Naive thymus-derived CD8-positive, alpha-beta T cell (primary cell): ENCODE results near the gene NT5C2. TPM values are rescaled to one million over a fixed set of nuclear protein-coding genes. Genes with fewer than 3 reads are reported as not detected.
A peak's percentile ranks its signal among the peaks of the same experiment; 100 is the strongest.
"Not testable (repeated sequence)": the region's sequence is repeated elsewhere in the genome, so short reads cannot be mapped to it uniquely, and the experiment has no call there.

ENCODE experiments used
- ATAC-seq, 2 donors: fragments of 150-1000 bp; cut with Tn5 transposase in 1 of 2; sonication (Bioruptor Pico), chemical (Tn5 transposase) in 1 of 2; 1 replicate in 1 of 2; 2 replicates in 1 of 2; pipeline ENCODE4 v1.10.0; 2021; ENCODE audit warnings: mild to moderate bottlenecking in 2 of 2, moderate library complexity in 2 of 2
- POLR2A ChIA-PET: fragments of 350-600 bp; sonication (Branson Sonifier 250); formaldehyde crosslinking; loops from one replicate; lab custom pipeline; 2021; ENCODE audit warnings: antibody characterized with exemption; lab: Charles Lee
- DNase-seq, 10 donors: peaks; one replicate each; pipeline versions ENCODE4 v3.0.0 to v3.0.0-alpha.2; 2020 to 2022
- H3K27ac Mint-ChIP-seq, 10 donors: one replicate each; pipeline ENCODE4 v1.8.0; 2020 to 2022; ENCODE audit warnings: mild to moderate bottlenecking in 10 of 10, mixed read lengths in 10 of 10, moderate library complexity in 4 of 10, inconsistent platforms in 1 of 10
- H3K27me3 Mint-ChIP-seq, 5 donors: one replicate each; pipeline ENCODE4 v1.8.0; 2021 to 2022; ENCODE audit warnings: mixed read lengths in 5 of 5
- H3K36me3 Mint-ChIP-seq, 3 donors: one replicate each; pipeline ENCODE4 v1.8.0; 2020 to 2022; ENCODE audit warnings: mixed read lengths in 3 of 3, mild to moderate bottlenecking in 2 of 3, inconsistent platforms in 1 of 3
- H3K4me1 Mint-ChIP-seq, 4 donors: one replicate each; pipeline ENCODE4 v1.8.0; 2021 to 2022; ENCODE audit warnings: mixed read lengths in 4 of 4
- H3K4me3 Mint-ChIP-seq, 10 donors: one replicate each; pipeline ENCODE4 v1.8.0; 2020 to 2022; ENCODE audit warnings: mild to moderate bottlenecking in 10 of 10, mixed read lengths in 10 of 10, moderate library complexity in 6 of 10, inconsistent platforms in 1 of 10
- H3K9me3 Mint-ChIP-seq, 9 donors: one replicate each; pipeline ENCODE4 v1.8.0; 2020 to 2022; ENCODE audit warnings: mixed read lengths in 9 of 9, mild to moderate bottlenecking in 3 of 9, inconsistent platforms in 1 of 9, moderate library complexity in 1 of 9
- polyA plus RNA-seq, 3 donors: library from polyadenylated mRNA; unstranded; fragments of 300-500 nt; fragmentation: Illumina TruSeq; gene quantifications; one replicate each; pipeline ENCODE4 v1.2.3, GENCODE V29; 2021
- total RNA-seq, 8 experiments: library from RNA in 2 of 8; stranded (reverse) in 2 of 8; gene quantifications; one replicate each; pipeline ENCODE4 v1.2.3 and lab custom pipeline; 2021 to 2026

Gene NT5C2
- total RNA-seq (10 to 100 TPM; 80.8 to 94.7 TPM), polyA plus RNA-seq (10 to 100 TPM; 48.1 to 63.9 (median 58.3) TPM), total RNA-seq (lab: John Stamatoyannopoulos, UW) (46.8 to 89.5 (median 67.0) reads per million in 6 experiments)

DNA sequence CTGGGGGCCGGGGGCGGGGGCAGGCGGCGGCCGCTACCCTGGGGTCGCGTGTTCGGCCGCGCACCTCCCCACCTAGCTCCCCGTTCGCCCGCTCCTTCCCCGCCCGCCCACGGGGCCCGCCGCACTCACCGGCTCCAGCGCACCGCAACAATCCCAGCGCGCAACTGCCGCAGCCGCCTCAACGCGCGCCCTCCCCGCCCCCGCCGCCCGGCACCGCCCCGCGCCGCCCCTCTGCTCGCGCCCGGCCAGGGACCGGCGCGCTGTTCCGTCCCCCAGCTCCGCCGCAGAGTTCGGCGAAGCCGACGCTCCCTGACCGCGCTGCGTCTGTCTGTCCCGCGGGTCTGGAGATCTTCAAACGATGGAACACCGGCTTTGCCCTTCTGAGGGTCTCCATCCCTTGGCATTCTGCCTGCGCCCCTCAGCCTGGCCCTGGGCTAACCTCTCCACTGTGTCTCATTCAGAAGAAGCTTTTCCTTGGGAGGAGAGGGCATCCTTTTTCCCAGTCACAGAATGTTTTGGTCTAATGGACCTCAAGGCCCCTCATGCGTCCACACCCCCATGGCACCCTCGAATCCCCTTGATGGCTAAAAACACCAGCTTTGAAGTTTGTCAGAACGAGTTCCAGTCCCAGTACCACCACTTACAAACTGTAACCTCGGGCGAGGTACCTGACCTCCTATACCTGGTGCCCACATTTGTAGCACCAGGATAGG lies at the start of gene NT5C2:
NT5C2 (minus strand) TSS at position 166 of the 713 bp plus-strand sequence. CDS start 18,314 bp downstream, outside the sequence.
- peaks cover 0 to 9% (median 3%) of the 10 kb centered on the region in 3 donors for H3K36me3 Mint-ChIP-seq
- POLR2A ChIA-PET: interaction anchor here (0.5 to 1.5 kb wide), 11 partner anchors 9 to 760 kb away, joined by 3 to 8 read pairs (median 4); partner anchors contain the start of genes CNNM2, TAF5 and TRIM8
- ATAC-seq (peak; percentile 87 to 89), DNase-seq (peak; percentile 62 to 85 (median 73))
- H3K4me1 Mint-ChIP-seq: peaks cover 23 to 47% (median 42%) of the 10 kb centered on the region in 4 donors
- H3K9me3 Mint-ChIP-seq: no peaks in the 10 kb centered on the region
- no peaks in the 10 kb centered on the region for H3K27me3 Mint-ChIP-seq
- peak within 1 kb of the TSS; percentile 89 to 99 (median 97) for H3K27ac Mint-ChIP-seq
- peak within 1 kb of the TSS; percentile 88 to 99 (median 98) for H3K4me3 Mint-ChIP-seq

GRCh38 chr10:103241262-103242011 lies 48.4 kb upstream of the NT5C2 start:
- peaks cover 0 to 7% (median 0%) of the 10 kb centered on the region in 5 donors for H3K27me3 Mint-ChIP-seq
- ATAC-seq: no peak
- no peaks in the 10 kb centered on the region for H3K36me3 Mint-ChIP-seq

DNA sequence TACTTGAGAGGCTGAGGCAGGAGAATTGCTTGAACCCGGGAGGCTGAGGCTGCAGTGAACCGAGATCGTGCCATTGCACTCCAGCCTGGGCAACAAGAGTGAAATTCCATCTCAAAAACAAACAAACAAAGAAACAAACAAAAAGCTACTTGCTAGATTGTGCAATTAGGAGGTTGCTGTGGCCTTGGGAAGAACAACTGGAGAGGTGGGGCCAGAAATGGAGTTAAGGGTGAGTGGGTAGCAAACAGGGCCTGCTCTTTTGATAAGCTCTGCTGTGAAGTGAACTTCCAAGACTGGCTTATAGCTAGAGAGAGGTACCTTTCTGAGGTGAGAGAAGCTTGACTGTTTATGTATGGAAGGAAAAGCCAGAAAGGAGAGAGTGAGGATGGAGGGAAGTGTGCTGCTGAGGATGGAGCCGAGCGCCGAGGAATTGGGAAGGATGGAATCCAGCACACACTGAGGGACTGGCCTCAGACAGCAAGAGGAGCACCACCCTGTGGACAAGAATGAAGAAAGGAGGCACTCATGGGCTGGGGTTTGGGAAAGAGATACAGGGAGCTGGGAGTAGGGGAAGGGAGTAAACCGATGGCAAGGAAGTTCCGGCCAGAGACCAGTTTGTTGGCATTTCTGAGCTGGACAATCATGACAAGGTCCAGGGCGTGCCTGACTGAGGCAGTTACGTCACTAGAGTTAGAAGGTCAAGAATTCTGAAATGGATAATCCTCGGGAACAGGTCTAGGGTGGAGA lies 45.6 kb upstream of the NT5C2 start:
- no peak for ATAC-seq
- no peaks in the 10 kb centered on the region for H3K36me3 Mint-ChIP-seq
- POLR2A ChIA-PET: no interaction called here

More at GRCh38 chr10:103241262-103242011, 48.4 kb upstream of the NT5C2 start:
- Mint-ChIP-seq H3K4me1 (peaks cover 2 to 16% (median 7%) of the 10 kb centered on the region in 4 donors), H3K27ac (peak overlapping the region in 1 of 10 donors; percentile 60), H3K4me3 (peak overlapping the region in 1 of 10 donors; percentile 32), H3K9me3 (no peaks in the 10 kb centered on the region)
- no peak for DNase-seq
- POLR2A ChIA-PET: no interaction called here

GRCh38 chr10:103235775-103236174 lies 42.7 kb upstream of the NT5C2 start:
- DNase-seq (no peak), ATAC-seq (no peak)
- no peak overlapping the region for H3K4me3 Mint-ChIP-seq
- H3K27ac Mint-ChIP-seq: no peak overlapping the region
- H3K4me1 Mint-ChIP-seq: peaks cover 2 to 11% (median 6%) of the 10 kb centered on the region in 4 donors
- H3K36me3 Mint-ChIP-seq: no peaks in the 10 kb centered on the region
- no peaks in the 10 kb centered on the region for H3K9me3 Mint-ChIP-seq
- H3K27me3 Mint-ChIP-seq: peaks cover 0 to 2% (median 0%) of the 10 kb centered on the region in 5 donors
- POLR2A ChIA-PET: no interaction called here

More for the DNA sequence above, 45.6 kb upstream of the NT5C2 start:
- H3K27ac Mint-ChIP-seq: peak overlapping the region in 2 of 10 donors; percentile 11 to 77
- H3K4me1 Mint-ChIP-seq: peaks cover 2 to 16% (median 6%) of the 10 kb centered on the region in 4 donors
- H3K4me3 Mint-ChIP-seq: no peak overlapping the region
- no peaks in the 10 kb centered on the region for H3K9me3 Mint-ChIP-seq
- H3K27me3 Mint-ChIP-seq: no peaks in the 10 kb centered on the region
- no peak for DNase-seq

- peaks cover 0 to 2% (median 0%) of the 10 kb centered on the region in 5 donors for H3K27me3 Mint-ChIP-seq
- no peak overlapping the region for H3K27ac Mint-ChIP-seq
- H3K9me3 Mint-ChIP-seq: no peaks in the 10 kb centered on the region
- DNase-seq (no peak), ATAC-seq (no peak)
- H3K4me3 Mint-ChIP-seq: no peak overlapping the region
- no peaks in the 10 kb centered on the region for H3K36me3 Mint-ChIP-seq
- H3K4me1 Mint-ChIP-seq: no peaks in the 10 kb centered on the region
- POLR2A ChIA-PET: no interaction called here
Measured at GRCh38 chr10:103232772-103233488, 39.9 kb upstream of the NT5C2 start.

- Mint-ChIP-seq H3K4me1 (no peaks in the 10 kb centered on the region), H3K27me3 (peaks cover 0 to 2% (median 0%) of the 10 kb centered on the region in 5 donors), H3K36me3 (no peaks in the 10 kb centered on the region), H3K27ac (peak overlapping the region in 1 of 10 donors; percentile 58), H3K9me3 (no peaks in the 10 kb centered on the region), H3K4me3 (no peak overlapping the region)
- POLR2A ChIA-PET: no interaction called here
- no peak for DNase-seq
- ATAC-seq: no peak
Measured at GRCh38 chr10:103232131-103232673, 39.1 kb upstream of the NT5C2 start.

- no peaks in the 10 kb centered on the region for H3K9me3 Mint-ChIP-seq
- no peaks in the 10 kb centered on the region for H3K4me1 Mint-ChIP-seq
- H3K27ac Mint-ChIP-seq: no peak overlapping the region
- DNase-seq (no peak), ATAC-seq (no peak)
- POLR2A ChIA-PET: interaction anchor here (0.6 kb wide), 1 partner anchor 310 kb away, joined by 4 read pairs; no protein-coding TSS in a partner anchor
- no peak overlapping the region for H3K4me3 Mint-ChIP-seq
- H3K36me3 Mint-ChIP-seq: no peaks in the 10 kb centered on the region
- H3K27me3 Mint-ChIP-seq: peaks cover 0 to 2% (median 0%) of the 10 kb centered on the region in 5 donors
Measured at GRCh38 chr10:103231047-103231551, 38.0 kb upstream of the NT5C2 start.

- no peaks in the 10 kb centered on the region for H3K4me1 Mint-ChIP-seq
- peaks cover 5 to 23% (median 13%) of the 10 kb centered on the region in 9 donors for H3K9me3 Mint-ChIP-seq
- H3K36me3 Mint-ChIP-seq: peaks cover 0 to 14% (median 12%) of the 10 kb centered on the region in 3 donors
- DNase-seq (no peak), ATAC-seq (no peak)
- POLR2A ChIA-PET: interaction anchor here (0.5 kb wide), 1 partner anchor 456 kb away, joined by 5 read pairs; no protein-coding TSS in a partner anchor
- peaks cover 0 to 2% (median 0%) of the 10 kb centered on the region in 5 donors for H3K27me3 Mint-ChIP-seq
- H3K27ac Mint-ChIP-seq: no peak overlapping the region
- no peak overlapping the region for H3K4me3 Mint-ChIP-seq
Measured at GRCh38 chr10:103227416-103227815, 34.3 kb upstream of the NT5C2 start.

DNA sequence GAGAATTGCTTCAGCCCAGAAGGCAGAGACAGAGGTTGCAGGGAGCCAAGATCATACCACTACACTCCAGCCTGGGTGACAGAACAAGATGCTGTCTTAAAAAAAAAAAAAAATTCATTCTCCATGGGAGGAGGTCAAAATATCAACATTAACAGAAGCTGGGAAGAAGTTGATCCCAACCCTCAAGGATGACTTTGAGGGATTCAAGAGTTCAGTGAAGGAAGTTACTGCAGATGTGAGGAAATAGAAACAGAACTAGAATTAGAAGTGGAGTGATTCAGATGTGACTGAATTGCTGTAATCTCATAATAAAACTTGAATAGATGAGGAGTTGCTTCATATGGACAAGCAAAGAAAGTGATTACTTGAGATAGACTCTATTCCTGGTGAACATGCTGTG lies 32.9 kb upstream of the NT5C2 start:
- no peak overlapping the region for H3K27ac Mint-ChIP-seq
- peaks cover 0 to 17% (median 14%) of the 10 kb centered on the region in 3 donors for H3K36me3 Mint-ChIP-seq
- POLR2A ChIA-PET: no interaction called here
- ATAC-seq (no peak), DNase-seq (no peak)
- H3K4me1 Mint-ChIP-seq: no peaks in the 10 kb centered on the region
- H3K9me3 Mint-ChIP-seq: peaks cover 5 to 25% (median 16%) of the 10 kb centered on the region in 9 donors
- H3K27me3 Mint-ChIP-seq: peaks cover 0 to 2% (median 0%) of the 10 kb centered on the region in 5 donors
- no peak overlapping the region for H3K4me3 Mint-ChIP-seq

DNA sequence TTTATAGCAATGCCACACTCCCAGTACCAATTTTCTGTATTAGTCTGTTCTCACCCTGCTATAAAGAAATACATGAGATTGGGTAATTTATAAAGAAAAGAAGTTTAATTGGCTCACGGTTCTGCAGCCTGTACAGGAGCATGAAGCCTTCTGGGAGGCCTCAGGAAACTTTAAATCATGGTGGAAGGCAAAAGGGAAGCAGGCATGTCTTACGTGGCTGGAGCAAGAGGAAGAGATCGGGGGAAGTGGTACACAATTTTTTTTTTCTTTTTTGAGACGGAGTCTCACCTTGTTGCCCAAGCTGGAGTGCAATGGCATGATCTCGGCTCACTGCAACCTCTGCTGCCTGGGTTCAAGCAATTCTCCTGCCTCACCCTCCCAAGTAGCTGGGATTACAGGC lies 31.6 kb upstream of the NT5C2 start:
- POLR2A ChIA-PET, H3K27ac Mint-ChIP-seq, DNase-seq, H3K27me3 Mint-ChIP-seq, H3K4me1 Mint-ChIP-seq, ATAC-seq, H3K4me3 Mint-ChIP-seq: not testable (repeated sequence)
- H3K36me3 Mint-ChIP-seq: peaks cover 0 to 17% (median 14%) of the 10 kb centered on the region in 3 donors
- peaks cover 5 to 25% (median 16%) of the 10 kb centered on the region in 9 donors for H3K9me3 Mint-ChIP-seq

DNA sequence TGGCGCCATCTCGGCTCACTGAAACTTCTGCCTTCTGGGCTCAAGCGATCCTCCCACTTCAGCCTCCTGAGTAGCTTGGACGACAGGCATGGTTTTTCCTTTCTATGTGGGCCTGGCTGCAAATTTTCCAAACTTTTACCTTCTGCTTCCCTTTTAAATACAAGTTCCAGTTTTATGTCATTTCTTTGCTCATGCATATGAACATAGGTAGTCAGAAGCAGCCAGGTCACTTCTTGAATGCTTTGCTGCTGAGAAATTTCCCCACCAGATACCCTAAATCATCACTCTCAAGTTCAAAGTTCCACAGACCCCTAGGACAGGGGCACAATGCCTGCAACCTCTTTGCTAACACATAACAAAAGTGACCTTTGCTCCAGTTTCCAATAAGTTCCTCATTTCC lies 31.1 kb upstream of the NT5C2 start:
- peaks cover 5 to 25% (median 16%) of the 10 kb centered on the region in 9 donors for H3K9me3 Mint-ChIP-seq
- peaks cover 0 to 2% (median 0%) of the 10 kb centered on the region in 5 donors for H3K27me3 Mint-ChIP-seq
- H3K4me3 Mint-ChIP-seq: no peak overlapping the region
- DNase-seq (no peak), ATAC-seq (no peak)
- no peak overlapping the region for H3K27ac Mint-ChIP-seq
- peaks cover 0 to 17% (median 14%) of the 10 kb centered on the region in 3 donors for H3K36me3 Mint-ChIP-seq
- no peaks in the 10 kb centered on the region for H3K4me1 Mint-ChIP-seq
- POLR2A ChIA-PET: no interaction called here
